H9 (cell line): ENCODE measurements around the gene UTP25. TPM values are rescaled to one million over a fixed set of nuclear protein-coding genes. Genes with fewer than 3 reads are reported as not detected.

Experiments used
- DNase-seq: peaks from one replicate; pipeline ENCODE4 v3.0.0-alpha.2; 2017
- H2AFZ ChIP-seq: one replicate; pipeline ENCODE4 v1.6.1; 2013; ENCODE audit warnings: mild to moderate bottlenecking, low read length, control low read depth, moderate library complexity
- H2AK5ac ChIP-seq: 2 replicates; pipeline ENCODE4 v1.6.1; 2013; ENCODE audit warnings: low read length, control low read depth, mixed read lengths; ENCODE audit not compliant: insufficient read length
- H2BK120ac ChIP-seq: one replicate; pipeline ENCODE4 v1.6.1; 2013; ENCODE audit warnings: low read depth, mild to moderate bottlenecking, low read length, control low read depth, inconsistent platforms; ENCODE audit not compliant: poor library complexity, severe bottlenecking
- H2BK12ac ChIP-seq: 2 replicates; pipeline ENCODE4 v1.6.1; 2013; ENCODE audit warnings: low read length, control low read depth, mixed read lengths, low read depth; ENCODE audit not compliant: insufficient read length
- H2BK15ac ChIP-seq: 2 replicates; pipeline ENCODE4 v1.6.1; 2013; ENCODE audit warnings: low read depth, low read length, control low read depth
- H2BK20ac ChIP-seq: one replicate; pipeline ENCODE4 v1.6.1; 2013; ENCODE audit warnings: low read depth, mild to moderate bottlenecking, low read length, control low read depth, inconsistent platforms; ENCODE audit not compliant: poor library complexity, severe bottlenecking
- H2BK5ac ChIP-seq: 2 replicates; pipeline ENCODE4 v1.6.1; 2013; ENCODE audit warnings: low read length, control low read depth, mixed read lengths; ENCODE audit not compliant: insufficient read length
- H3K14ac ChIP-seq: 2 replicates; pipeline ENCODE4 v1.6.1; 2013; ENCODE audit warnings: low read length, control low read depth; ENCODE audit not compliant: insufficient read depth
- H3K18ac ChIP-seq: 2 replicates; pipeline ENCODE4 v1.6.1; 2013; ENCODE audit warnings: low read depth, mild to moderate bottlenecking, mixed read lengths, low read length, control low read depth; ENCODE audit not compliant: insufficient read length
- H3K23ac ChIP-seq: 2 replicates; pipeline ENCODE4 v1.6.1; 2013; ENCODE audit warnings: low read length, control low read depth, mixed read lengths, low read depth; ENCODE audit not compliant: insufficient read length
- H3K23me2 ChIP-seq: 2 replicates; pipeline ENCODE4 v1.6.1; 2013; ENCODE audit warnings: low read depth, mild to moderate bottlenecking, mixed read lengths, low read length, control low read depth; ENCODE audit not compliant: insufficient read length, poor library complexity, severe bottlenecking
- H3K27ac ChIP-seq: 2 replicates; pipeline ENCODE4 v1.5.1; 2013; ENCODE audit warnings: low read length, control low read depth, mixed read lengths, low read depth; ENCODE audit not compliant: insufficient read length
- H3K27me3 ChIP-seq: 2 replicates; pipeline ENCODE4 v1.6.1; 2013; ENCODE audit warnings: low read length, control low read depth, inconsistent platforms; ENCODE audit not compliant: insufficient read depth
- H3K4ac ChIP-seq: 2 replicates; pipeline ENCODE4 v1.6.1; 2013; ENCODE audit warnings: low read depth, mild to moderate bottlenecking, control low read depth, inconsistent platforms, low read length, moderate library complexity
- H3K4me1 ChIP-seq: 2 replicates; pipeline ENCODE4 v1.6.1; 2013; ENCODE audit warnings: low read length, control low read depth, inconsistent platforms; ENCODE audit not compliant: insufficient read depth
- H3K4me2 ChIP-seq: 2 replicates; pipeline ENCODE4 v1.6.1; 2013; ENCODE audit warnings: low read length, control low read depth, mixed read lengths; ENCODE audit not compliant: insufficient read length, insufficient read depth
- H3K56ac ChIP-seq: 2 replicates; pipeline ENCODE4 v1.6.1; 2013; ENCODE audit warnings: low read depth, mild to moderate bottlenecking, mixed read lengths, low read length, control low read depth; ENCODE audit not compliant: insufficient read length
- H3K79me1 ChIP-seq: 2 replicates; pipeline ENCODE4 v1.6.1; 2013; ENCODE audit warnings: low read depth, mild to moderate bottlenecking, moderate library complexity, low read length, control low read depth, inconsistent platforms; ENCODE audit not compliant: insufficient read depth, poor library complexity, severe bottlenecking
- H3K79me2 ChIP-seq: 2 replicates; pipeline ENCODE4 v1.6.1; 2013; ENCODE audit warnings: low read length, control low read depth, inconsistent platforms; ENCODE audit not compliant: insufficient read depth
- H3K9ac ChIP-seq: 2 replicates; pipeline ENCODE4 v1.6.1; 2013; ENCODE audit warnings: low read length, control low read depth, mixed read lengths; ENCODE audit not compliant: insufficient read length; ENCODE audit errors: extremely low read depth
- H3K9me3 ChIP-seq: one replicate; pipeline ENCODE4 v1.6.1; 2013; ENCODE audit warnings: low read depth, low read length, inconsistent platforms; ENCODE audit not compliant: control insufficient read depth
- H3T11ph ChIP-seq: one replicate; pipeline ENCODE4 v1.6.1; 2013; ENCODE audit warnings: mild to moderate bottlenecking, low read length, control low read depth, inconsistent platforms
- H4K20me1 ChIP-seq: one replicate; pipeline ENCODE4 v1.6.1; 2013; ENCODE audit not compliant: control insufficient read depth, insufficient read length, insufficient read depth
- H4K5ac ChIP-seq: 2 replicates; pipeline ENCODE4 v1.6.1; 2013; ENCODE audit warnings: low read depth, mild to moderate bottlenecking, mixed read lengths, low read length, control low read depth; ENCODE audit not compliant: insufficient read length
- H4K8ac ChIP-seq: replicated peaks from 2 replicates; pipeline ENCODE4 v1.6.1; 2013; ENCODE audit warnings: low read length, control low read depth, mixed read lengths, low read depth; ENCODE audit not compliant: insufficient read length
- H4K91ac ChIP-seq: 2 replicates; pipeline ENCODE4 v1.6.1; 2013; ENCODE audit warnings: low read depth, mild to moderate bottlenecking, moderate library complexity, mixed read lengths, low read length, control low read depth; ENCODE audit not compliant: insufficient read length
- H3K27ac Mint-ChIP-seq, 3 experiments: 2 replicates in 2 of 3; 3 replicates in 1 of 3; pipeline ENCODE4 v1.8.0; 2020 to 2021; ENCODE audit warnings: mixed read lengths in 3 of 3, mild to moderate bottlenecking in 1 of 3, moderate library complexity in 1 of 3
- H3K27me3 Mint-ChIP-seq: 2 replicates; pipeline ENCODE4 v1.8.0; 2021; ENCODE audit warnings: low read depth, mild to moderate bottlenecking, moderate library complexity, mixed read lengths
- H3K36me3 Mint-ChIP-seq, 3 experiments: 2 replicates in 2 of 3; 3 replicates in 1 of 3; pipeline ENCODE4 v1.8.0; 2020 to 2021; ENCODE audit warnings: low read depth in 3 of 3, mixed read lengths in 3 of 3; ENCODE audit not compliant: insufficient read depth in 1 of 3
- H3K4me1 Mint-ChIP-seq, 2 experiments: 2 replicates each; pipeline ENCODE4 v1.8.0; 2020; ENCODE audit warnings: mixed read lengths in 2 of 2
- H3K4me3 Mint-ChIP-seq, 2 experiments: 2 replicates in 1 of 2; 3 replicates in 1 of 2; pipeline ENCODE4 v1.8.0; 2020 to 2021; ENCODE audit warnings: mild to moderate bottlenecking in 2 of 2, mixed read lengths in 2 of 2, moderate library complexity in 1 of 2
- H3K9me3 Mint-ChIP-seq, 2 experiments: 2 replicates in 1 of 2; 3 replicates in 1 of 2; pipeline ENCODE4 v1.8.0; 2020; ENCODE audit warnings: mild to moderate bottlenecking in 2 of 2, mixed read lengths in 2 of 2, moderate library complexity in 1 of 2
- CTCF ChIP-seq: fragments of 200-600 bp; sonication (generic); conservative IDR thresholded peaks from 3 replicates; pipeline ENCODE4 v1.8.0; 2021; ENCODE audit warnings: antibody characterized with exemption, mild to moderate bottlenecking
- WGBS: extraction: QIAGEN DNeasy Blood & Tissue Kit; methylation state at CpG from one replicate; pipeline ENCODE4 v1.1.7; 2013; ENCODE audit warnings: missing lambda C conversion rate, low lambda C conversion rate, mixed read lengths; ENCODE audit not compliant: insufficient read length; ENCODE audit errors: extremely low coverage; 5-methylcytosine and 5-hydroxymethylcytosine counted together
- long read RNA-seq: library from polyadenylated mRNA; unstranded; transcript quantifications from one replicate; pipeline ENCODE4 v2.0.0, GENCODE V29; 2020
- total RNA-seq: library from RNA; stranded (reverse); gene quantifications from 2 replicates; pipeline ENCODE4 v1.2.1, GENCODE V29; 2021

The UTP25 gene
- 12.9 TPM in 2 replicates for total RNA-seq
- long read RNA-seq, full-length matches to known transcripts = 157 of 223 reads
- long read RNA-seq, partial matches to known transcripts = 12 of 223 reads
- long read RNA-seq, other reads (novel, unspliced or antisense) = 54 of 223 reads

GRCh38 chr1:209827384-209828262 lies at the start of gene UTP25:
Gene UTP25 (plus strand): TSS chr1:209827972. CDS start chr1:209828064, 92 bp downstream.
- Mint-ChIP-seq H3K36me3 (peaks cover 3 to 20% (median 18%) of the 10 kb centered on the region in 3 experiments; a peak in 6 of 7 replicates), H3K4me3 (peak within 1 kb of the TSS; percentile 95 to 97), H3K9me3 (peaks cover 0 to 3% of the 10 kb centered on the region in 2 experiments; a peak in 1 of 5 replicates), H3K27me3 (peaks cover 4% of the 10 kb centered on the region), H3K27ac (peak within 1 kb of the TSS; percentile 78 to 97 (median 84); a peak in 5 of 7 replicates), H3K4me1 (peaks cover 10 to 14% of the 10 kb centered on the region in 2 experiments)
- Histone ChIP-seq H4K91ac (no peak within 1 kb of the TSS), H3K27ac (no peak within 1 kb of the TSS), H3K56ac (no peak within 1 kb of the TSS), H2BK120ac (no peak within 1 kb of the TSS), H3T11ph (no peak within 1 kb of the TSS), H2BK5ac (no peak within 1 kb of the TSS), H3K79me1 (no peaks in the 10 kb centered on the region), H3K27me3 (no peaks in the 10 kb centered on the region), H3K4ac (no peak within 1 kb of the TSS), H2AK5ac (no peak within 1 kb of the TSS), H2BK20ac (no peak within 1 kb of the TSS), H3K79me2 (no peaks in the 10 kb centered on the region), H3K9ac (peak within 1 kb of the TSS; percentile 34), H2BK15ac (no peak within 1 kb of the TSS), H4K20me1 (no peaks in the 10 kb centered on the region), H3K9me3 (no peaks in the 10 kb centered on the region), H4K8ac (no peak within 1 kb of the TSS), H3K23me2 (no peaks in the 10 kb centered on the region), H3K23ac (no peak within 1 kb of the TSS), H3K4me2 (peak within 1 kb of the TSS; percentile 37), H2AFZ (no peak within 1 kb of the TSS), H4K5ac (no peak within 1 kb of the TSS), H3K18ac (no peak within 1 kb of the TSS), H2BK12ac (no peak within 1 kb of the TSS), H3K4me1 (no peaks in the 10 kb centered on the region), H3K14ac (no peak within 1 kb of the TSS)
- TF ChIP-seq CTCF = peak; percentile 71
- no CpG with 5 or more reads among the region's 51 CpGs for WGBS
- peak; percentile 92 for DNase-seq
